CMK (cell line): ENCODE data around the gene RNF151.
"Not testable (repeated sequence)": the region's sequence is repeated elsewhere in the genome, so short reads cannot be mapped to it uniquely, and the experiment has no call there.

Source experiments
- DNase-seq: peaks from one replicate; pipeline ENCODE4 v3.0.0-alpha.2; 2010; ENCODE audit warnings: low read depth

The RNF151 gene

GRCh38 chr16:1960665-1961630 is 5.7 kb upstream of the RNF151 start:
- no peak for DNase-seq

GRCh38 chr16:1961651-1962067 is 5.0 kb upstream of the RNF151 start:
- no peak for DNase-seq

- not testable (repeated sequence) for DNase-seq
Measured at GRCh38 chr16:1962161-1963153, 4.2 kb upstream of the RNF151 start.

GRCh38 chr16:1963806-1964505 is 2.7 kb upstream of the RNF151 start:
- no peak for DNase-seq

- DNase-seq: peak; percentile 95
Measured at GRCh38 chr16:1964506-1965395, 1.9 kb upstream of the RNF151 start, which contains the start of gene RPS2. Gene RPS2, minus strand, starts transcription at chr16:1964826. Its CDS starts 201 bp downstream, at chr16:1964625.

- DNase-seq: no peak
Measured at GRCh38 chr16:1965396-1966001, 1.2 kb upstream of the RNF151 start.

GRCh38 chr16:1968146-1968953 is 1.7 kb downstream of the RNF151 start:
- no peak for DNase-seq

- peak; percentile 87 for DNase-seq
Measured at GRCh38 chr16:1971796-1972489, 5.3 kb downstream of the RNF151 start, which contains the start of gene TBL3. Gene TBL3, plus strand, starts transcription at chr16:1972053. Its CDS starts 112 bp downstream, at chr16:1972165.

GRCh38 chr16:1972490-1972877 is 5.8 kb downstream of the RNF151 start:
- DNase-seq: no peak

GRCh38 chr16:1973461-1974156 is 7.0 kb downstream of the RNF151 start:
- no peak for DNase-seq

GRCh38 chr16:1974157-1975070 is 7.8 kb downstream of the RNF151 start:
- DNase-seq: no peak

GRCh38 chr16:1975432-1976215 is 9.0 kb downstream of the RNF151 start:
- DNase-seq: no peak

GRCh38 chr16:1976216-1976520 is 9.5 kb downstream of the RNF151 start:
- no peak for DNase-seq

GRCh38 chr16:1976951-1977874 is 10.6 kb downstream of the RNF151 start:
- DNase-seq: no peak

- no peak for DNase-seq
Measured at GRCh38 chr16:1977875-1978268, 11.2 kb downstream of the RNF151 start.
